Hematopoietic multipotent progenitor cell treated with erythropoietin and hydrocortisone succinate and interleukin-3 and kit ligand, for 4 days (in vitro differentiated cells): ENCODE results near the gene TOMM7.

Experiments used
- DNase-seq: peaks from one replicate; pipeline ENCODE4 v3.0.0-alpha.2; 2015

TOMM7 gene

GRCh38 chr7:22822486-22823141 lies at the start of gene TOMM7:
TSS of gene TOMM7 (minus strand) at chr7:22822849. CDS start at chr7:22822779, 70 bp downstream.
- DNase-seq, result peak; percentile 99

GRCh38 chr7:22872096-22872807 lies 49.6 kb upstream of the TOMM7 start:
- DNase-seq, result peak; percentile 9

GRCh38 chr7:22871661-22872060 lies 49.0 kb upstream of the TOMM7 start:
- no peak for DNase-seq

GRCh38 chr7:22868509-22868908 lies 45.9 kb upstream of the TOMM7 start:
- no peak for DNase-seq

GRCh38 chr7:22867589-22867988 lies 44.9 kb upstream of the TOMM7 start:
- no peak for DNase-seq

GRCh38 chr7:22867003-22867402 lies 44.4 kb upstream of the TOMM7 start:
- DNase-seq, result no peak

GRCh38 chr7:22865602-22865960 lies 42.9 kb upstream of the TOMM7 start:
- DNase-seq, result no peak

GRCh38 chr7:22864855-22865601 lies 42.4 kb upstream of the TOMM7 start:
- peak; percentile 20 for DNase-seq

- DNase-seq, result peak; percentile 18
Measured at GRCh38 chr7:22864301-22864700, 41.7 kb upstream of the TOMM7 start.

- peak; percentile 13 for DNase-seq
Measured at GRCh38 chr7:22863156-22863899, 40.7 kb upstream of the TOMM7 start.

GRCh38 chr7:22861576-22861975 lies 38.9 kb upstream of the TOMM7 start:
- DNase-seq, result peak; percentile 19

GRCh38 chr7:22860784-22861482 lies 38.3 kb upstream of the TOMM7 start:
- DNase-seq, result peak; percentile 75

GRCh38 chr7:22860337-22860736 lies 37.7 kb upstream of the TOMM7 start:
- peak; percentile 44 for DNase-seq

- no peak for DNase-seq
Measured at GRCh38 chr7:22859641-22860290, 37.1 kb upstream of the TOMM7 start.

GRCh38 chr7:22858640-22859561 lies 36.3 kb upstream of the TOMM7 start:
- DNase-seq, result peak; percentile 61

- DNase-seq, result no peak
Measured at GRCh38 chr7:22858274-22858639, 35.6 kb upstream of the TOMM7 start.

- no peak for DNase-seq
Measured at GRCh38 chr7:22856416-22856815, 33.8 kb upstream of the TOMM7 start.

GRCh38 chr7:22855049-22855392 lies 32.4 kb upstream of the TOMM7 start:
- DNase-seq, result no peak

GRCh38 chr7:22854158-22855048 lies 31.8 kb upstream of the TOMM7 start:
- DNase-seq, result peak; percentile 96

GRCh38 chr7:22853674-22854157 lies 31.1 kb upstream of the TOMM7 start:
- peak; percentile 86 for DNase-seq
